GM19193 (cell line): ENCODE results near the gene RANBP17.

Experiments
- POLR2A ChIP-seq: IDR thresholded peaks from 4 replicates; pipeline ENCODE4 v1.6.1; 2011; ENCODE audit not compliant: insufficient read depth, insufficient read length; ENCODE audit errors: extremely low read depth

Gene RANBP17

DNA sequence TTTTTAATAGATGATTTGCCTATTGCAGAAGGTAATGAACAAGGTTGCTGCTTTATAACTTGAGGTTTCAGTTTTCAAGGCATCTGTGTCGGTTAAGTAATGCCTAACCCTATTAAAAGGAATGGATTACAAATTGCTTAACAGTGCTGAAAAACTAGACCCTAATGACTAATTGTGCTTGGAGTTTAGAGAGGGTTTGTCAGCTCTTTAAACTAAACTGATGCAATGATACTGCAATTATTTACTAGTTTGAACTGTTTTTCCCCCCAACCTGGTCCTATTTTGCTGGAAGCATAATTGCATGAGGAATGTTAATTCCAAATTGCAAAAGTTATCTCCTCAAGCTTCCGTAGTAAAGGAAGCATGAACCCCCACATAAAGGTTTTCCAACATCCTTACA lies 407.9 kb downstream of the RANBP17 start:
- TF ChIP-seq POLR2A, result no peak

DNA sequence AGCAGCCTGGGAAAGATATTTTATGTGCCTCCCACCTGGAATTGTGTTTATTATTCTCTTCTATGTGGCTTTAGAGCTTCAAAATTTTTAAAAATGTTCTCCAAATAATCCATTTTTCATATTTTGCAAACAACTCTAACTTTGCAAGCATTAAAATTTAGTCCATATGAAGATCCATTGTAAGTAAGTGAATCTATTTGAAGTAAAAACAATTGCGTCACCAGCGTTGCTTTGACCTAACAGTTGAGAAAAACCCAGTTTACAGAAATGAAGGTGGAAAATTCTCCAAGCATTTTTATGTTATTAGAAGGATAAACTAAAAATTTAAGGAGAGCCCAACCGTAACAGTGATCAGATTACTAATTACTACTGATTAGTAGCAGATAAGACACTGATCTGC lies 408.3 kb downstream of the RANBP17 start:
- TF ChIP-seq POLR2A, result no peak

DNA sequence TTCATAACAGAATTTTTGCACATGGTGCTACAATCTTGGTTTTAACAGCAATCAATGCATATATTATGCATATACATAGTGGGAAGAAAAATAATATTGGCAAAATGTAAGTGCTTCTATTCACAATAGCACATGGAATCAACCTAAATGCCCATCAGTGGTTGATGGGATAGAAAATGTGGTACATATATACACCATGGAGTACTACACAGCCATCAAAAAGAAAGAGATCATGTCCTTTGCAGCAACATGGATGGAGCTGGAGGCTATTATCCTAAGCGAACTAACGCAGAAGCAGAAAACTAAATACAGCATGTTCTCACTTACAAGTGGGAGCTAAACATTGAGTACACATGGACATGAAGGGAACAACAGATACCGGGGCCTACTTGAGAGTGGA lies 410.0 kb downstream of the RANBP17 start:
- no peak for TF ChIP-seq POLR2A

DNA sequence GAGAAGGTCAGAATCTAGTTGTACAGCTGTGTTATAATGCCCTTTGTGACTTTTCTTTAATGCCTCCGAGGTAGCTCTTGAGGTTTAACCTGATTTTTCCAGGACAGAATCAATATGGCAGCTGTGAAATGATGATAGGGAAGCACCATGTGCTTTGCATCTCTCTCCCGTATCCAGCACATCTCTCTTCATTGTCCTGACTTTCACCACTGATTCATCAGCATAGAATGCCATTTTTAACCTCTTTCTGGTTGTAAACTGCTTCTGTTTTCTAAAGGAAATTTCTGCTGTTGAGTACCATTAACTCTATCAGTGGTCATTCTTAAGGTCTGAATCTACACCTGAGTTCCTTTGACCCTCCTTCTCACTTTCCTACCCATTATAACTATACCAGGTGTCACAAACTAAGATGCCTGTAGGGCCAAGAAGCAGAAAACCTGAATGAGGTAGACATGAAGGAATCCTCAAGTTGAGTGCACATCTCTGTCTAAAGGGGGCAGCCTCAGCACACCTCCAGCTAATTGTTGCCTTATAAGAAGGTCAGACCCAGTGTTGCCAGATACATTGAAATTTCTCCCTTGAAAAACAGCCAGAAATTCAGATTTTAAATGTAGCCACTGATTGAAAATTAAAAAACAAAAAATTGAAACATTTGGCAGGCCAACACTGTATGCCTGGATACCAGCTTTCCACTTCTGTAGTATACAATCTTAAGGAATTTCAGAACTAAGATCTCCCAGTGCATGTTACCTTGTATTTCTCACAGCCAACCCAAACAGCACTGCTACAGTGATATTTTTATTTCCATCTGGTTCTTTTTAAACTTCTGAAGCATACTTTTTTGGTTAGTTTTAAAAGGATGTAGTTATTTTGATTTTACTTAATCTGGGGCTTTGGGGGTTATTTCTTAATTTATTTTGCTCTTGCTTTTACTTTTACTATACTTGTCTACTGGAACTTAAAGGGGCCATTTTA lies 411.5 kb downstream of the RANBP17 start:
- TF ChIP-seq POLR2A, result no peak

DNA sequence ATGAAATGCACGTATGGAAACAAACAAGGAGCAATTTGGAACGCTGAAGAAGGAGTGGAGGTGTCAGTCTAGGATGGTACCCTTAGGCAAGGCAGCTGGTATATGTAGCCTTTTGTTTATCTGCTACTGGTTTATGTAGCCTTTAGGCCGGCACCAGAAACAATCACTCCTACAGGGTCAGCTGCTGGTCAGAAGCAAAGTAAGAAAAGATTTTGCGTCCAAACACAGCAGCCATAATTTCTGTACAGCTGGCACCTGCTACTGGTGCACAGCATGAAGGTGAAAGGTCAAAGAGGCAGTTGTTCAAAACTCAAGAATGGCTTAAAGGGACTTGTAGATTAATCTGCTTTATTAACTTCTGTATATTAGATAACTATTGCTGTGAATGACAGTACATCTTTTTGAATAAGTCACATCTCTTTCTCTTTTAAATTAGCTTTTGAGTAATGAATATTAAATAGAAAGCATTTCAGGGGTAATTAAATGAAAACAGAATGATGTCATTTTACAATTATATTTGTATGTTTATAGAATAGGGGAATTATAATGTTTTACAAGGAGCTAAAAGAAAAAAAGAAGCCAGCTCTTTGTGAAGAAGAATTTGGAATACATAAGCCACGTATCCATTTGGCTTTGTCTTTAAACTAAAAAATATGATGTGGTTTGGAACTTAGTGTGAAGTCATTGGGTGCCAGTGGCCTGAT lies 414.2 kb downstream of the RANBP17 start:
- no peak for TF ChIP-seq POLR2A

DNA sequence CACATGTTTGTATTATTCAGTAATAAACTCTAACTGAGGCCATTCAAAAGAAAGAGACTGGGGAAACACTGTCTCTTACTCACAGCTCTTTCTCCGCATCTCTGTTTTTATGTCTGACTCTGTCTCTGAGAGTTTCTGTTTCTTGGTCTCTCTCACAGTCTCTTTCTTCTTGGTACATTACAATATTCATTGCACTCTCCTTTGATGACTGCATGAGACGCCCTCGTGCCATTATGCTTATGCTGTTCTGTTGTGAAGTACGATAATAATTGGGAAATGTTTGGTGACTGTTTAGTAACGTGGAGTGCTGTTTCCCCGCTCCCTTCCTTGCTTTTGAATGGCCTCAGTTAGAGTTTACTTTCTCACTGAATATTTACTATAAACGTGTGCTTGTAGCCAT lies 421.9 kb downstream of the RANBP17 start:
- TF ChIP-seq POLR2A, result no peak

DNA sequence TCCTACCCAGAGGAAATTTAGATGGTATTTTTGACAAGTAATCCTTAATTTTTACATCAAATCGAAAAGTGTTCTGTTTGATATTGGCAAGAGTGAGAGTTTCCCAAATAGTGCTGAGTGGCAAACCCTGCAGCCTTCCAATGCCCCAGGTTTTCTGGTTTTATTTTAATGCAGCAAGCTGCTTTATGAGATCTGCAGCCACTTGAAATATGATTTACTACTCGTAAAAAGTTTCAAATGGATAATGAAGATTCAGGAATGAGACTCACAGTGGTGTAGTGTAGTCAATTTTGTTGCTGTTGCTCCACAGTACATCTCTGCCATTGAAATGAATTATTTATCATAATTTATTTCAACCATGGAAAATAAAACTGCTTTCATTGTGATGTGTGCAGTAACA lies 423.6 kb downstream of the RANBP17 start:
- TF ChIP-seq POLR2A, result no peak

DNA sequence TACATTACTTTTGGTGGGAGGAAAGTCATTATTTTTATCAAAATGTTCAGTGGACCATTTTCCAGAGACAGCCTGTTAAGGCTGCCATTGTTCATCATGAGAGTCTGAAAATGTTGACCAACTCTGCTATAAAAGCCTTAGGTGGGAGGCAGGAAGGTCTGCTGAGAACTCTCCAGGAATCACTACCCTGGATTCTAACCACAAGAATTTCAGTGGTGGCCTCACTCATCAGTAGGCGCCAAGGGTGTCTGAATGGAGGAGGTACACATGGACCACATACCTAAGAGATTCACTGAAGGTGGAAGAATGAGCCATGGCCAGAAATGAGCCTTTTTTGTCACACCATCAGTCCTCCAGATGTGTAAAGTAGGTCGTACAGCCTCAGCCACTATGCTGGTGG lies 426.2 kb downstream of the RANBP17 start:
- TF ChIP-seq POLR2A, result no peak

DNA sequence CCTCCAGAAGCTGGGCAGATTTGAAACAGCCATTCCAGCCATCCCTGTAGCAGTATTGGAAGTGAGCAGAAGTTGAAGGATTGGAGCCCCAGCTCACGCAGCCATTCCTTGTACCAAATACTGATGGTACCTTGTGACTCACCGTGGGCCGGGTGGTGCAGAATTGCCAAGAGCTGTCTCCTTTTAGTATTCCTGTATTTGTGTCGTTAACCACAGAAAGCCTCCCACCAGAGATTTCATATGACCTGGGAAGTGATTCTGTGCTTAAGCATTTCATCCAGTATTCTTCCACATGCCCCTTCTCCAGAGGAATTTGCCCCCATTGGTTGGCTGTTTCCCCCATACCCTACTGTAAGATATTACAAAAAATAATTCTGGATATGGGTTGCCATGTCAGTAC lies 429.6 kb downstream of the RANBP17 start:
- no peak for TF ChIP-seq POLR2A

DNA sequence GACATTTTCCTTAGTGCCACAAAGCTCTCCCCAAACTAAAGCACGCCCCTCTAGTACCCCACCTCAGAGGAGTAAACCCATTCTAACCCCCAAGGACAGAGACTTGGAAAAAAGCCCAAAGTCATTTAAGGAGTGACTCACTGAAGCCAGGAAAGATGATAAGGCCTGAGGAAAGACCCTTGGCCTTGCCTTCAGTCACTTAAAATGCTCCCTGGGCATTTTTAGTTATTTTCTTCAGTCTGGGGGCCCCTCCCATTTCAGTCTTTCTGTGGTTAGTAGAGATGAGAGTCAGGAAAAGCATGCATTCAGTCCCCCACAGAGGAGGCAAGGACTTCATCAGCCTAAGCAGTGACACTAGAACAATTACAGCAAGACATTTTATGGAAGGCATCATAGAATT lies 433.5 kb downstream of the RANBP17 start:
- TF ChIP-seq POLR2A, result no peak

DNA sequence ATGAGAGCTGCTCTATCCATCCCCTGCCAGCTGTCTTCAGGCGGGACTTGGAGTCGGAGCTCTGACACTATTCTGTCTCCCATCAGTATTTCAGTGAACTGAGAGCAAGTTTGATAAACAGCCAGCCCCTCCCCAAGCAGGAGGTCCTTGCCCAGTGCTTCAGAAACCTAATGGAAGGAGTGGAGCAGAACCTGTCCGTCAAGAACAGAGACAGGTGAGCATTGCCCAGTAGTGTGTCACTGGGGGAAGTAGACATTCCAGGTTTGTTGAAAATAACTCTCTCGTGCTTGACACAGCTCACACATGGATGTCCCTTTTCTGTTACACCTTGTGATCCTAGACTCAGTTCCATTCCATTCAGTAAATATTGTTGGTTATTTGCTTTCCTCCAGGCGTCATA lies 434.0 kb downstream of the RANBP17 start:
- TF ChIP-seq POLR2A, result no peak

DNA sequence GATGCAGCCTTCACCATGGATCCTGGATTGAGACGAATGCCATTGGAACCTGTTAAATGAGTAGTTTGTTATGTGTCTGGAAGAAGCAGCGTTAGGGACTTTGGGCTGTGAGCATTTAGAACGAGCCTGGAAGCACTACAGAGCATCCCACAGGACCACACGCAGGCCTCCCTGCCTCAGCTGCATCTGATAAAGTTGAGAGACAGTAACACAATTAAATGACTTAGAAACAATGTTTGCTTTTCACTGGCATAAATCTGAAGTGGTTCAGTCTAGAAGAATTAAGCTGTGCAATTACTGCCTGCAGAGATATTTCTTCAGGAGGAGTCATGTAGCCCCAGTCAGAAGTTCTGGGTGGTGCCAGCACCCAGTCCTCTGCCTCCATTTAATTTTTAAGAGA lies 437.4 kb downstream of the RANBP17 start:
- TF ChIP-seq POLR2A, result no peak

DNA sequence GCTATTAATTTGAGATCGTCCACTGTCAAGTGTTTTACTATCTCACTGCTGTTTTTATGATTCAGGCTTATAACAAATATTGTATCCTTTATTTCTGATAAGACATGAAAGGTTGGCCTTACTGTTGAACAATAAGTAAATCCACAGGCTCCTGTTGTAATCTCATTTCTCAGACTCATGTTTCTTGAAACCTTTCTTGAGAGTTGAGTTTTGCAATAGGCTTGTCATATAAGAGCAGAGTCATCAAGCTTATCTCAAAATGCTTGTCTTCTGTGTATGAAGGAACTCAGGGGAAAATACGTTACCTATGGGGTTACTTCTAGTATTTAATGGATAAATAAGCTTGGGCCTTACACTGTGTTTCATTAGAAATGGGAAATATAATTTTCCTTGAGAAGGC lies 438.0 kb downstream of the RANBP17 start:
- no peak for TF ChIP-seq POLR2A

DNA sequence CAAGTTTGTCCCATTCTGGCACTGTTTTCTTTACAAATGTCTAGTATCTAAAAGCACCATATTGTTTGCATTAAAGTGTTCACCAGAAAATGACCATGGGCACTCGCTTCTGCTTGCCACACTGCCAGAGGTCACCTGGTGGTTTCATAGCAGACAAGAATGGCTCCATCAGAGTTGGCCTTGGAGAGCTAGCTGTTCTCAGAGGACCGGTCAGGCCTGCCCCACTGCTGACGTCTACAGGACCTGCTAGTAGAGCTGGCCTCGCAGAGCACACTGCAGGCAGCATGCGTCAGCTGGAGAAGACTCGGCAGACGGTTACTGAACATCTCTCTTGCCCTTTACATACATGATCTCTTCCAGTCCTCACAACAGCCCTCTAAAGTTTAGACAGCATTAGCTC lies 438.5 kb downstream of the RANBP17 start:
- no peak for TF ChIP-seq POLR2A

DNA sequence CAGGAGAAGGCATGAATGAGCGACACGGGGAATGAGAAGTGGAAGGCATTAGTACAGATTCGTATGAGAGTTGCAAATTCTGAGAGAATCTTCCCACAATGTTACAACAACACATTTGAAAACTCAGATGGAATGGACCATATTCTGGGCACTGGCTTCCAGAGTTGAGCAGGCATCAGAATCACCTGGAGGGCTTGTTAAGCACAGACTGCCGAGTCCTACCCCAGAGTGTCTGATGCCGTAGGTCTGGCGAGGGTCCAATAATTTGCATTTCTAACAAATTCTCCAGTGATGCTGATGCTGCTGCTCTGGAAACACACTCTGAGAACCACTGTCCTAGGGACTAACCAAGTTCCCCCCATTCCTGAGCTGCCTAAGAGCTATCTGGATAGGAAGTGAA lies 444.3 kb downstream of the RANBP17 start:
- no peak for TF ChIP-seq POLR2A
